ENCODE results near the gene RANBP10. TPM values are rescaled to one million over a fixed set of nuclear protein-coding genes. Genes with fewer than 3 reads are reported as not detected.
"Not testable (repeated sequence)": the region's sequence is repeated elsewhere in the genome, so short reads cannot be mapped to it uniquely, and the experiment has no call there.

The RANBP10 gene
- total RNA-seq, 2 donors from 2014 or later, result 11.1 to 22.8 TPM

DNA sequence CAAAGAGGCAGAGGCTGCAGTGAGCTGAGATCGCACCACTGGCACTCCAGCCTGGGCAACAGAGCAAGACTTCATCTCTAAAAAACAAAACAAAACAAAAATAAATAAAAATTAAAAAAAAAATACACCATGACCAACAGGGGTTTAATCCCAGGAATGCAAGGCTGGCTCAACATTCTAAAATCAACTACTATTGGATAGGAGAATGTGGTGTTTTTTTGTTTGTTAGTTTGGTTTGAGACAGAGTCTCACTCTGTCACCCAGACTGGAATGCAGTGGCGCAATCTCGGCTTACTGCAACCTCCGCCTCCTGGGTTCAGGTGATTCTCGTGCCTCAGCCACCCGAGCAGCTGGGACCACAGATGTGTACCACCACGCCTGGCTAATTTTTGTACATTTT lies 107.1 kb downstream of the RANBP10 start:
- H3K9me3 ChIP-seq, result no peaks in the 10 kb centered on the region
- no peaks in the 10 kb centered on the region for H3K4me1 ChIP-seq (replicated peaks)
- H3K27ac ChIP-seq, result no peak overlapping the region
- no peak overlapping the region for H3K4me3 ChIP-seq
- DNase-seq (ENCODE audit: low spot score), result no peak
- TF ChIP-seq, protein P1, sequence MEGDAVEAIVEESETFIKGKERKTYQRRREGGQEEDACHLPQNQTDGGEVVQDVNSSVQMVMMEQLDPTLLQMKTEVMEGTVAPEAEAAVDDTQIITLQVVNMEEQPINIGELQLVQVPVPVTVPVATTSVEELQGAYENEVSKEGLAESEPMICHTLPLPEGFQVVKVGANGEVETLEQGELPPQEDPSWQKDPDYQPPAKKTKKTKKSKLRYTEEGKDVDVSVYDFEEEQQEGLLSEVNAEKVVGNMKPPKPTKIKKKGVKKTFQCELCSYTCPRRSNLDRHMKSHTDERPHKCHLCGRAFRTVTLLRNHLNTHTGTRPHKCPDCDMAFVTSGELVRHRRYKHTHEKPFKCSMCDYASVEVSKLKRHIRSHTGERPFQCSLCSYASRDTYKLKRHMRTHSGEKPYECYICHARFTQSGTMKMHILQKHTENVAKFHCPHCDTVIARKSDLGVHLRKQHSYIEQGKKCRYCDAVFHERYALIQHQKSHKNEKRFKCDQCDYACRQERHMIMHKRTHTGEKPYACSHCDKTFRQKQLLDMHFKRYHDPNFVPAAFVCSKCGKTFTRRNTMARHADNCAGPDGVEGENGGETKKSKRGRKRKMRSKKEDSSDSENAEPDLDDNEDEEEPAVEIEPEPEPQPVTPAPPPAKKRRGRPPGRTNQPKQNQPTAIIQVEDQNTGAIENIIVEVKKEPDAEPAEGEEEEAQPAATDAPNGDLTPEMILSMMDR (IDR thresholded peaks at IDR 0.05), result no peak
- no peak for TF ChIP-seq POLR2AphosphoS5 (IDR thresholded peaks at IDR 0.05)
- TF ChIP-seq POLR2A (IDR thresholded peaks at IDR 0.05), result no peak
- intact Hi-C loops (cut with DNase I), result no loop called here
- 98% methylated on average over 7 of the region's 7 CpGs for WGBS
- no peaks in the 10 kb centered on the region for H3K27me3 ChIP-seq (replicated peaks; ENCODE audit: insufficient read depth)
- no peaks in the 10 kb centered on the region for H3K36me3 ChIP-seq

DNA sequence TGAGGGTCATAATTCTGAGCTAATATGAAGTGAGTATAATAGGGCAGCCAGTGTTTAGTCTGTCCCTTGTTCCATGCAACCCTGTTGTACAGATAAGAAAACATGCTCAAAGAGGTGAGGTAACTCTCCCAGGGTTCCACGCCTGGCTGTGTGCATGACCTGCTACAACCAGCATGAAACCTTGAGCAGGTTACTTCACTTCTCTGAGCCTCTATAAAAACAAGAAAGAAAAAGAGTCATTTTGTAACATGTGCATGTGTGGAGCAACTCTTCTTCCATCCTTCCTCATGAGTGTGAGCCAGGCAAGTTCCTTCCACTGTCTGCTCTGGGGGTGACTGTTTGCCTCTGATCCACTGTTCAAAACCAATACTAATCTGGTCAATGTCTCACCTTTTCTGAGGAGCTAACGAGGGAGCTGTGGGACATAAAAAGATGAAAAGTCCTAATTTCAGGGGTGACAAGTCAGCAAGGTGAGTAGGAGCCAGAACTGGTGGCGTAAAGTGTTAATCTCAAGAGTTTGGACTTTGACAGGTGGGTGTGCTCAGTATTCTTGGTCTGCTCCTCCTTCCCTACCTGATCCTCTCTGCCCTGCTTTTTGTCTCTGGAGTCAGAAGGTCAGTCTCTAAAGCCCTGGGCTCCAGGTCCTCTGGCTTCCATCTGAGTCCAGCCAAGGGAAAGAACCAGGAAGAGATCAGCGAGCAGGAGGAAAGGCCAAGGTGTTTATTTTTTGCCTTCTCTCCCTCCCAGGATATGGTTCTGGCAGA lies 108.8 kb downstream of the RANBP10 start:
- Histone ChIP-seq H3K9me3 (no peaks in the 10 kb centered on the region), H3K27me3 (replicated peaks; ENCODE audit: insufficient read depth) (no peaks in the 10 kb centered on the region), H3K36me3 (no peaks in the 10 kb centered on the region), H3K4me1 (replicated peaks) (no peaks in the 10 kb centered on the region), H3K4me3 (no peak overlapping the region), H3K27ac (no peak overlapping the region)
- intact Hi-C loops (cut with DNase I), result no loop called here
- DNase-seq (ENCODE audit: low spot score), result no peak
- TF ChIP-seq, protein P1 (IDR thresholded peaks at IDR 0.05), result no peak
- TF ChIP-seq POLR2AphosphoS5 (IDR thresholded peaks at IDR 0.05) (no peak), POLR2A (IDR thresholded peaks at IDR 0.05) (no peak)
- 83% methylated on average over 4 of the region's 4 CpGs for WGBS

DNA sequence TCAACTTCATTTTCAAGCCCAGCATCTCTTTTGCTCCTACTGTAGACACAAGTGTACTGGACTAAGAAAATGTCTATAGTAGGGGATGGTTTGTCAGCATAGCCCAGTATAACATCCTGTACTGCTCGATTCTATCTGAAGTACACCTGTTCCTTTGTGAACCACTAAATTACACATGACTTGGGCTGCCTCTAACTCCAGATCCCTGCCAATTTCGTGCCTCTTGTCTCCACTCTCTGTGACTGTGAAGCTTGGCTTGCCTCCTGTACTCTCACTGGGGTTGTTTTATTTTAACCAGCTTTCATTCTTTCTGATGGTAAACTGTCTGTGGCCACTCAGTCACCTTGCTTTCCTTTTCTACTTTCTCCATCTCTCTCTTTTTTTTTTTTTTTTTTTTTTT lies 111.7 kb downstream of the RANBP10 start:
- Histone ChIP-seq H3K27ac (no peak overlapping the region), H3K9me3 (no peaks in the 10 kb centered on the region), H3K4me3 (no peak overlapping the region), H3K27me3 (replicated peaks; ENCODE audit: insufficient read depth) (no peaks in the 10 kb centered on the region), H3K36me3 (no peaks in the 10 kb centered on the region), H3K4me1 (replicated peaks) (no peaks in the 10 kb centered on the region)
- WGBS, result 42% methylated on average over 2 of the region's 2 CpGs
- TF ChIP-seq POLR2A (IDR thresholded peaks at IDR 0.05), result no peak
- TF ChIP-seq, protein P1 (IDR thresholded peaks at IDR 0.05), result no peak
- DNase-seq (ENCODE audit: low spot score), result no peak
- intact Hi-C loops (cut with DNase I), result no loop called here

DNA sequence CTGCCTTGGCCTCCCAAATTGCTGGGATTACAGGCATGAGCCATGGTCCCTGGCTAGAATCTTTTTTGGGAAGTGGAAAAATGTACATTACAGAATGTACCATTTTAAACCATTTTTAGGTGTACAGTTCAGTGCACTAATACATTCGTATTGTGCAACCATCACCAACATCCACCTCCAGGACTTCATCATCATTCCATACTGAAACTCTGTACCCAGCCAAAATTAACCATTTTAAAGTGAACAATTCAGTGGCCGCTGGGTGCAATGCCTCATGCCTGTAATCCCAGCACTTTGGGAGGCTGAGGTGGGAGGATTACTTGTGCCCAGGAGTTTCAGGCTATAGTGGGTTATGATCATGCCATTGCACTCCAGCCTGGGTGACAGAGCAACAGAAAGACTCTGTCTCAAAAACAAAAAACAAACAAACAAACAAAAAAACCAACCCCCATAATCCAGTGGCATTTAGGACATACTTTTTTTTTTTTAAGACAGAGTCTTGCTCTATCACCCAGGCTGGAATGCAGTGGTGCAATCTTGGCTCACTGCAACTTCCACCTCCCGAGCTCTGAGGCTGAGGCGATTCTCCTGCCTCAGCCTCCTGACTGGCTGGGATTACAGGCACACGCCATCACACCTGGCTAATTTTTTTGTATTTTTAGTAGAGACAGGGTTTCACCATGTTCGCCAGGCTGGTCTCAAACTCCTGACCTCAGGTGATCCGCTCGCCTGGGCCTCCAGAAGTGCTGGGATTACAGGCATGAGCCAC lies 112.7 kb downstream of the RANBP10 start:
- H3K27ac ChIP-seq; H3K27me3 ChIP-seq (replicated peaks; ENCODE audit: insufficient read depth); H3K36me3 ChIP-seq; H3K9me3 ChIP-seq; intact Hi-C loops (cut with DNase I); H3K4me1 ChIP-seq (replicated peaks); H3K4me3 ChIP-seq; DNase-seq (ENCODE audit: low spot score): not testable (repeated sequence)
- 92% methylated on average over 8 of the region's 8 CpGs for WGBS

DNA sequence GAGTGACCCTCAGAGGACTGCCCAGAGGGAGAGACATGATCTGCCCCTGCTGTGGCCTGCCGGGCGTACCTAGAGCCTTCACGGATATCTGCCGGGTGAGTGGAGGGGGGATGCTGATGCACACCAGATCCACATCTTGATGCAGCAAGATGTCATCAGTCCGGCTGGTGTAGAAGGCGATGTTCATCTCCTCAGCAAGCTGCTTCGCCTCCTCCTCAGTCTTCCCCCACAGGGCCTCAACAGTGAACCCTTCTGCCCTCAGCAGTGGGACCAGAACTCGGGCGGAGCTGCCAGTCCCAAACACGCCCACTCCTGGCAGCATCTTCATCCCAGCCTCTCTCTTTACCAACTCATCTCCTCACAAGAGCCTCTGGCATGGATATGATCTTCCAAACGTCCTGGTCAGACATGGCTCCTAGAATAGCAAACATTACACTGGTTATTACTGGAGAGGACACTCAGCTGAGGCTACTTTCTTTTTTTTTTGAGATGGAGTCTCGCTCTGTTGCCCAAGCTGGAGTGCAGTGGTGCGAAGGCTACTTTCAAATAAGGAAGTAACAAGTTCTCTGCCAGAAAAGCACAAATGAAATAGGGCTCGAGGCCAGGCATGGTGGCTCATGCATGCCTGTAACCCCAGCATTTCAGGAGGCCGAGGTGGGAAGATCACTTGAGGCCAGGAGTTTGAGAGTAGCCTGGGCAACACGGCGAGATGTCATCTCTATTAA lies 120.8 kb downstream of the RANBP10 start:
- Histone ChIP-seq H3K4me1 (replicated peaks) (no peaks in the 10 kb centered on the region), H3K27me3 (replicated peaks; ENCODE audit: insufficient read depth) (no peaks in the 10 kb centered on the region), H3K27ac (peak overlapping the region in 1 of 2 donors; percentile 15), H3K4me3 (no peak overlapping the region), H3K9me3 (no peaks in the 10 kb centered on the region), H3K36me3 (no peaks in the 10 kb centered on the region)
- 85% methylated on average over 17 of the region's 17 CpGs for WGBS
- no peak for DNase-seq (ENCODE audit: low spot score)
- TF ChIP-seq POLR2AphosphoS5 (IDR thresholded peaks at IDR 0.05) (no peak), POLR2A (IDR thresholded peaks at IDR 0.05) (no peak)
- TF ChIP-seq, protein P1 (IDR thresholded peaks at IDR 0.05), result no peak
- intact Hi-C loops (cut with DNase I), result no loop called here
